Measurements from ENCODE around the gene HOXA13.

GRCh38 chr7:27172315-27172774, 27.5 kb downstream of the HOXA13 start:
- TF ChIP-seq CTCF (IDR thresholded peaks at IDR 0.05) (no peak), POLR2A (IDR thresholded peaks at IDR 0.05) (no peak)

Data from heart left ventricle (tissue), 13 donors.